Measurements from ENCODE around the gene SPACDR.

SPACDR gene

GRCh38 chr7:100435401-100436304, 28.4 kb downstream of the SPACDR start:
- no peak for DNase-seq (ENCODE audit: low read depth, low spot score)

DNA sequence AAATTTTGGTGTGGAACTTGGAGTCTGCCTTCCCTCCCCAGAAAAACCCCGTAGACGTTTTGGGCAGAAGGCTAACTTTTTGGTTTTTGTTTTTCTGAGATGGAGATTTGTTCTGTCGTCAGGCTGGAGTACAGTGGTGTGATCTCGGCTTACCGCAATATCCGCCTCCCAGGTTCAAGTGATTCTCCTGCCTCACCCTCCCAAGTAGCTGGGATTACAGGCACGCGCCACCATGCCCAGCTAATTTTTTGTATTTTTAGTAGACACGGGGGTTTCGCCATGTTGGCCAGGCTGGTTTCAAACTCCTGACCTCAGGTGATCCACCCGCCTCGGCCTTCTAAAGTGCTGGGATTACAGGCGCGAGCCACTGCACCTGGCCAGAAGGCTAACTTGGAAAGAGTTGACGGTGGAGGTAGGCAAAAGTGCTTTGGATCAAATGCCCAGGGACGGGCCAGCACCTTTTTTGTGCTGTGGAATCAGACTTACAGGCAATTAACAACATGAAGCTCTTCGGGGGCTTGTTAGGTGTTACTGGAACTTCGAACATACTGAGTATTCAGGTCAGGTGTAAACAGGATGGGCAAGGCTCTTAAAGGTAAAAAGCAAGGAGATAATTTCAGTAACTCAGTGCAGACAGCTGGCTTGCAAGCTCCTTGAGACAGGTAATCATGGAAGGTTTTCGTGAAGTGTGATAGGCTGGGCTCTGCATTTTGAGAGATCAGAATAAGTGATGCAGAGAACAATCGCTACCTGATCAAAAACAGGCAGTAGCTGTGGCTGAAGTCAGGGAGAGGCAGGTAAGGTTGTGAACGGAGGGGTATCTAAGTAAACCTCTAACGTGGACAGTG, 29.5 kb downstream of the SPACDR start:
- DNase-seq (ENCODE audit: low read depth, low spot score) = no peak

GRCh38 chr7:100433592-100434296, 30.3 kb downstream of the SPACDR start:
- DNase-seq (ENCODE audit: low read depth, low spot score) = no peak

DNA sequence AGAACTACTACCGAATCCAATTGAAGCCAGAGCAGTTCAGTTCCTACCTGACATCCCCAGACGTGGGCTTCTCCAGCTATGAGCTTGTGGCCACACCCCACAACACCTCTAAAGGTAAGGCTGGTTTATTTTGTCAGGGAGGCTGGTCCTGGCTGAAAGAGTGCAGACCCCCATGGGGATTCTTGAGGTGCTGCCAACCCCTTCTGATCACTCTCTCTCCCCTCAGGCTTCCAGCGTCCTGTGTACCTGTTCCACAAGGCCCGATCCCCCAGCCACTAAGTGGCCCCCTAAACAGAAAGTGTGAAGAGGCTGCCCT, 30.8 kb downstream of the SPACDR start:
- DNase-seq (ENCODE audit: low read depth, low spot score) = no peak

GRCh38 chr7:100432621-100433275, 31.3 kb downstream of the SPACDR start:
- DNase-seq (ENCODE audit: low read depth, low spot score) = no peak

GRCh38 chr7:100432053-100432452, 32.0 kb downstream of the SPACDR start:
- DNase-seq (ENCODE audit: low read depth, low spot score) = no peak

DNA sequence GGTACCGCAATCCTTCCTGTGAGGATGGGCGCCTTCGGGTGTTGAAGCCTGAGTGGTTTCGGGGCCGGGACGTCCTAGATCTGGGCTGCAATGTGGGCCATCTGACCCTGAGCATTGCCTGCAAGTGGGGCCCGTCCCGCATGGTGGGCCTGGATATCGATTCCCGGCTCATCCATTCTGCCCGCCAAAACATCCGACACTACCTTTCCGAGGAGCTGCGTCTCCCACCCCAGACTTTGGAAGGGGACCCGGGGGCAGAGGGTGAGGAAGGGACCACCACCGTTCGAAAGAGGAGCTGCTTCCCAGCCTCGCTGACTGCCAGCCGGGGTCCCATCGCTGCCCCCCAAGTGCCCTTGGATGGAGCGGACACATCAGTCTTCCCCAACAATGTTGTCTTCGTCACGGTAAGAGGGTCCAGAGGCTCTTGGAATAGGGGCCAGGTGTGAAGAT, 32.7 kb downstream of the SPACDR start:
- DNase-seq (ENCODE audit: low read depth, low spot score) = no peak

DNA sequence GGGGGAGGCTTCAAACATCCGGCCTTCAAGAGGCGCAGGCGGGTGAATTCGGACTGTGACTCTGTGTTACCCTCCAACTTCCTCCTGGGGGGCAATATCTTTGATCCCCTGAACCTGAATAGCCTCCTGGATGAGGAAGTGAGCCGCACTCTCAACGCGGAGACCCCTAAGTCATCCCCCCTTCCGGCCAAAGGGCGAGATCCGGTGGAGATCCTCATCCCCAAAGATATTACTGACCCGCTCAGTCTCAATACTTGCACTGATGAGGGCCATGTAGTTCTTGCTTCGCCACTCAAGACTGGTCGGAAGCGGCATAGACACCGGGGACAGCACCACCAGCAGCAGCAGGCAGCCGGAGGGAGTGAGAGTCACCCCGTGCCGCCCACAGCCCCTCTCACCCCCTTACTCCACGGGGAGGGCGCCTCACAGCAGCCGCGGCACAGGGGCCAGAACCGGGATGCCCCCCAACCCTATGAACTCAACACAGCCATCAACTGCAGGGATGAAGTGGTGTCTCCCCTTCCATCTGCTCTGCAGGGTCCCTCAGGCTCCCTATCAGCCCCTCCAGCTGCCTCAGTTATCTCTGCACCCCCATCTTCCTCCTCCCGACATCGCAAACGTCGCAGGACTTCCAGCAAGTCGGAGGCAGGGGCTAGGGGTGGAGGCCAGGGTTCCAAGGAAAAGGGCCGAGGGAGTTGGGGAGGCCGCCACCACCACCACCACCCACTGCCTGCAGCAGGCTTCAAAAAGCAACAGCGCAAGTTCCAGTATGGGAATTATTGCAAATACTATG, 33.4 kb downstream of the SPACDR start:
- no peak for DNase-seq (ENCODE audit: low read depth, low spot score)

DNA sequence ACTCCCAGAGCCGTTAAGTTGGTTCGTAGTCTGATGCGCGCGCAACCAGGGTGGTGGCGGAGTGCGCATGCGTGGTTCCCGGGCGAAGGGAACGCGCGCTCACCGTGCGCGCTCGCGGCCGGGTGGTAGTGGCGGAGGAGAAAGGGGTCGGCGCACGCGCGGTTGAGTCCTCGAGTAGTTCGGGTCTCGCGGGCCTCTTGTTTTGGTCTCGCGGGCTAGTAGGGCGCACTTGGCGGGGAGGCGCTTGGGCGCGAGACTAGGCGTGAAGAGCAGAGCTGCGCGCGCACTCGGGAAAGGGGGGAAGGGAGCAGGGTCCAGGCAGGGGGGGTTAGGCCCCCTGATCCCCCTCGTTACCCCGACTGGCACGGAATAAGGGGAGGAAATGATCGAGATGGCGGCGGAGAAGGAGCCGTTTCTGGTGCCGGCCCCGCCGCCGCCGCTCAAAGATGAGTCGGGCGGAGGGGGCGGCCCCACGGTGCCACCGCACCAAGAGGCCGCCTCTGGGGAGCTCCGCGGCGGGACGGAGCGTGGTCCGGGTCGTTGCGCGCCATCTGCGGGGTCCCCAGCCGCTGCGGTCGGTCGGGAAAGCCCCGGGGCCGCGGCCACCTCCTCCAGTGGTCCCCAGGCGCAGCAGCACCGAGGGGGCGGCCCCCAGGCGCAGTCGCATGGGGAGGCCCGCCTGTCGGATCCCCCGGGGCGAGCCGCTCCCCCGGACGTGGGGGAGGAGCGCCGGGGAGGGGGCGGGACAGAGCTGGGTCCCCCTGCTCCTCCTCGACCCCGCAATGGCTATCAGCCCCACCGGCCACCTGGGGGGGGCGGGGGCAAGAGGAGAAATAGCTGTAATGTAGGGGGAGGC, 34.2 kb downstream of the SPACDR start, which contains the start of gene MEPCE:
Gene MEPCE, plus strand, starts transcription at position 195 of the 856 bp plus-strand sequence. Its CDS starts 188 bp downstream, at position 383.
- DNase-seq (ENCODE audit: low read depth, low spot score) = peak; percentile 90

GRCh38 chr7:100428967-100429636, 35.0 kb downstream of the SPACDR start:
- DNase-seq (ENCODE audit: low read depth, low spot score) = peak; percentile 100

- DNase-seq (ENCODE audit: low read depth, low spot score) = peak; percentile 93
These were observed 35.7 kb downstream of the SPACDR start, which contains the start of gene ZCWPW1 for GRCh38 chr7:100428199-100428966. Gene ZCWPW1 (minus strand): TSS chr7:100428703. CDS start chr7:100420649, 8,054 bp downstream.

DNA sequence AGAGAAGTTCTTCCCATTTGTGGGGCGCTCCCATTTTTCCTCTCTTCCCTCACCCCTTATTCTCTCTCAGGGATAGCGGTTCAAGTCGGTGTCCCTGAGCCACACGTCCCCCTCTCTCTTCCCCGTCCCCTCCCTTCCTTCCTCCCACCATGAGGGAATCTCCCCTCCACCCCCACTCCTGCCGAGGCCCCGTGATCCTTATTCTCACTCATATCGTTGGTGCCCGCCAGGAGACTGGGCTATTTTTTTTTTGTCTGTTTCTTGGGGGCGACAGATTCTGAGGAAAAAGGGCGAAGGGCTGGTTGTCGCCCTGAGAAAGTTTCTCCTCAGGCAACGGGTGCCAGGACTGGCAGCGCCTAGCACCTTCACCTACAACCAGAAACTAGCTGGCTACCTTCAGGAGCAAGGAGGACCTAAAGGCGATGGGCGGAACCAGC, 36.3 kb downstream of the SPACDR start:
- no peak for DNase-seq (ENCODE audit: low read depth, low spot score)

GRCh38 chr7:100426516-100426915, 37.5 kb downstream of the SPACDR start:
- no peak for DNase-seq (ENCODE audit: low read depth, low spot score)

- DNase-seq (ENCODE audit: low read depth, low spot score) = no peak
These were observed 38.7 kb downstream of the SPACDR start for GRCh38 chr7:100425347-100425746.

DNA sequence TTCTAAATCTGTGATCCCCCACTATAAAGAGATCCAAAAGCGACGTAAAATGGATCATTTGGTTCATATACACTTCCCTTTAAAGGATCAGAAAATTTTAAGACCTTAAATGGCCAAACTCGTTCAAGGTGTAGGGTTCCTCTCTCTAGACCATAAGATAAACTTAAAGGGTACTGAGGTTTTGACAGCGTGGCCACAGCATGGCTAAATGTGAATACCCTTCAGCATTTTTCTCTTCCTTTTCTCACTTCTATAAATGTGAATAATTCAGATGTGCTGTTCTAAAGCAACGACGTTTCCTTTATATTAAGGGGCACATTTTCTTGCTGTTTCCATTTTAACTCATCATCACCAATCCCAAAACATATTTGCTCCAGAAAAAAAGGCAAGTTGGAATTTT, 40.7 kb downstream of the SPACDR start:
- no peak for DNase-seq (ENCODE audit: low read depth, low spot score)

- no peak for DNase-seq (ENCODE audit: low read depth, low spot score)
These were observed 44.3 kb downstream of the SPACDR start for GRCh38 chr7:100419660-100420226.

GRCh38 chr7:100418930-100419659, 45.0 kb downstream of the SPACDR start:
- no peak for DNase-seq (ENCODE audit: low read depth, low spot score)
